ENCODE measurements around the gene CDK18.
A peak's percentile ranks its signal among the peaks of the same experiment; 100 is the strongest.

The CDK18 gene

GRCh38 chr1:205525495-205526285 lies 21.2 kb downstream of the CDK18 start:
- peaks cover 4% of the 10 kb centered on the region for H3K27me3 ChIP-seq (ENCODE audit: insufficient read depth, insufficient read length)
- H3K9ac ChIP-seq (ENCODE audit: insufficient read length, low read depth): no peak overlapping the region
- H3K9me3 ChIP-seq (ENCODE audit: insufficient read depth, low read length): no peaks in the 10 kb centered on the region
- no peak overlapping the region for H3K4me3 ChIP-seq (ENCODE audit: insufficient read length, low read depth)
- peaks cover 13% of the 10 kb centered on the region for H3K4me1 ChIP-seq (ENCODE audit: insufficient read depth, insufficient read length)
- DNase-seq (ENCODE audit: low read depth, low spot score): no peak
- peaks cover 41% of the 10 kb centered on the region for H3K36me3 ChIP-seq (ENCODE audit: insufficient read depth, insufficient read length, low read length)
- no peak for TF ChIP-seq YY1 (IDR thresholded peaks at IDR 0.05; ENCODE audit: insufficient read depth, insufficient read length)
- no peak for TF ChIP-seq SUZ12 (IDR thresholded peaks at IDR 0.05; ENCODE audit: extremely low read depth, insufficient read depth, insufficient read length)
- TF ChIP-seq ZNF274 (IDR thresholded peaks at IDR 0.05; ENCODE audit: low read depth, low read length): no peak

- H3K36me3 ChIP-seq (ENCODE audit: insufficient read depth, insufficient read length, low read length): peaks cover 48% of the 10 kb centered on the region
- H3K4me1 ChIP-seq (ENCODE audit: insufficient read depth, insufficient read length): peaks cover 13% of the 10 kb centered on the region
- H3K4me3 ChIP-seq (ENCODE audit: insufficient read length, low read depth): no peak overlapping the region
- DNase-seq (ENCODE audit: low read depth, low spot score): no peak
- TF ChIP-seq SUZ12 (IDR thresholded peaks at IDR 0.05; ENCODE audit: extremely low read depth, insufficient read depth, insufficient read length) (no peak), YY1 (IDR thresholded peaks at IDR 0.05; ENCODE audit: insufficient read depth, insufficient read length) (no peak), ZNF274 (IDR thresholded peaks at IDR 0.05; ENCODE audit: low read depth, low read length) (no peak)
- no peaks in the 10 kb centered on the region for H3K9me3 ChIP-seq (ENCODE audit: insufficient read depth, low read length)
- no peak overlapping the region for H3K9ac ChIP-seq (ENCODE audit: insufficient read length, low read depth)
- H3K27me3 ChIP-seq (ENCODE audit: insufficient read depth, insufficient read length): peaks cover 4% of the 10 kb centered on the region
These were observed 22.0 kb downstream of the CDK18 start for GRCh38 chr1:205526431-205526830.

- H3K4me3 ChIP-seq (ENCODE audit: insufficient read length, low read depth): no peak overlapping the region
- H3K27me3 ChIP-seq (ENCODE audit: insufficient read depth, insufficient read length): peaks cover 4% of the 10 kb centered on the region
- no peak for DNase-seq (ENCODE audit: low read depth, low spot score)
- H3K4me1 ChIP-seq (ENCODE audit: insufficient read depth, insufficient read length): peaks cover 14% of the 10 kb centered on the region
- H3K9me3 ChIP-seq (ENCODE audit: insufficient read depth, low read length): no peaks in the 10 kb centered on the region
- no peak for TF ChIP-seq SUZ12 (IDR thresholded peaks at IDR 0.05; ENCODE audit: extremely low read depth, insufficient read depth, insufficient read length)
- no peak for TF ChIP-seq YY1 (IDR thresholded peaks at IDR 0.05; ENCODE audit: insufficient read depth, insufficient read length)
- no peak for TF ChIP-seq ZNF274 (IDR thresholded peaks at IDR 0.05; ENCODE audit: low read depth, low read length)
- H3K36me3 ChIP-seq (ENCODE audit: insufficient read depth, insufficient read length, low read length): peaks cover 58% of the 10 kb centered on the region
- peak overlapping the region; percentile 39 for H3K9ac ChIP-seq (ENCODE audit: insufficient read length, low read depth)
These were observed 23.5 kb downstream of the CDK18 start for GRCh38 chr1:205527931-205528330.

- peaks cover 19% of the 10 kb centered on the region for H3K4me1 ChIP-seq (ENCODE audit: insufficient read depth, insufficient read length)
- H3K9ac ChIP-seq (ENCODE audit: insufficient read length, low read depth): no peak overlapping the region
- no peaks in the 10 kb centered on the region for H3K9me3 ChIP-seq (ENCODE audit: insufficient read depth, low read length)
- no peak overlapping the region for H3K4me3 ChIP-seq (ENCODE audit: insufficient read length, low read depth)
- peaks cover 4% of the 10 kb centered on the region for H3K27me3 ChIP-seq (ENCODE audit: insufficient read depth, insufficient read length)
- TF ChIP-seq SUZ12 (IDR thresholded peaks at IDR 0.05; ENCODE audit: extremely low read depth, insufficient read depth, insufficient read length) (no peak), YY1 (IDR thresholded peaks at IDR 0.05; ENCODE audit: insufficient read depth, insufficient read length) (no peak), ZNF274 (IDR thresholded peaks at IDR 0.05; ENCODE audit: low read depth, low read length) (no peak)
- no peak for DNase-seq (ENCODE audit: low read depth, low spot score)
- H3K36me3 ChIP-seq (ENCODE audit: insufficient read depth, insufficient read length, low read length): peaks cover 58% of the 10 kb centered on the region
These were observed 24.0 kb downstream of the CDK18 start for GRCh38 chr1:205528446-205528886.

- Histone ChIP-seq H3K9ac (ENCODE audit: insufficient read length, low read depth) (peak overlapping the region; percentile 11), H3K4me1 (ENCODE audit: insufficient read depth, insufficient read length) (peaks cover 23% of the 10 kb centered on the region), H3K27me3 (ENCODE audit: insufficient read depth, insufficient read length) (peaks cover 4% of the 10 kb centered on the region), H3K9me3 (ENCODE audit: insufficient read depth, low read length) (no peaks in the 10 kb centered on the region), H3K4me3 (ENCODE audit: insufficient read length, low read depth) (no peak overlapping the region), H3K36me3 (ENCODE audit: insufficient read depth, insufficient read length, low read length) (peaks cover 55% of the 10 kb centered on the region)
- DNase-seq (ENCODE audit: low read depth, low spot score): peak; percentile 76
- TF ChIP-seq YY1 (IDR thresholded peaks at IDR 0.05; ENCODE audit: insufficient read depth, insufficient read length): no peak
- TF ChIP-seq SUZ12 (IDR thresholded peaks at IDR 0.05; ENCODE audit: extremely low read depth, insufficient read depth, insufficient read length): no peak
- no peak for TF ChIP-seq ZNF274 (IDR thresholded peaks at IDR 0.05; ENCODE audit: low read depth, low read length)
These were observed 24.7 kb downstream of the CDK18 start for GRCh38 chr1:205528887-205529825.

- TF ChIP-seq YY1 (IDR thresholded peaks at IDR 0.05; ENCODE audit: insufficient read depth, insufficient read length) (no peak), SUZ12 (IDR thresholded peaks at IDR 0.05; ENCODE audit: extremely low read depth, insufficient read depth, insufficient read length) (no peak)
These were observed 25.6 kb downstream of the CDK18 start for GRCh38 chr1:205530116-205530515.

More at GRCh38 chr1:205530116-205530515, 25.6 kb downstream of the CDK18 start:
- Histone ChIP-seq H3K27me3 (ENCODE audit: insufficient read depth, insufficient read length) (peaks cover 4% of the 10 kb centered on the region), H3K36me3 (ENCODE audit: insufficient read depth, insufficient read length, low read length) (peaks cover 47% of the 10 kb centered on the region), H3K4me1 (ENCODE audit: insufficient read depth, insufficient read length) (peaks cover 23% of the 10 kb centered on the region), H3K9ac (ENCODE audit: insufficient read length, low read depth) (no peak overlapping the region), H3K4me3 (ENCODE audit: insufficient read length, low read depth) (no peak overlapping the region), H3K9me3 (ENCODE audit: insufficient read depth, low read length) (no peaks in the 10 kb centered on the region)
- no peak for DNase-seq (ENCODE audit: low read depth, low spot score)

Measured in NT2/D1 (cell line).